H9 (cell line): ENCODE results near the gene CREG2. TPM values are rescaled to one million over a fixed set of nuclear protein-coding genes. Genes with fewer than 3 reads are reported as not detected.

Source experiments
- DNase-seq: peaks from one replicate; pipeline ENCODE4 v3.0.0-alpha.2; 2017
- H2AFZ ChIP-seq: one replicate; pipeline ENCODE4 v1.6.1; 2013; ENCODE audit warnings: mild to moderate bottlenecking, low read length, control low read depth, moderate library complexity
- H2AK5ac ChIP-seq: 2 replicates; pipeline ENCODE4 v1.6.1; 2013; ENCODE audit warnings: low read length, control low read depth, mixed read lengths; ENCODE audit not compliant: insufficient read length
- H2BK120ac ChIP-seq: one replicate; pipeline ENCODE4 v1.6.1; 2013; ENCODE audit warnings: low read depth, mild to moderate bottlenecking, low read length, control low read depth, inconsistent platforms; ENCODE audit not compliant: poor library complexity, severe bottlenecking
- H2BK12ac ChIP-seq: 2 replicates; pipeline ENCODE4 v1.6.1; 2013; ENCODE audit warnings: low read length, control low read depth, mixed read lengths, low read depth; ENCODE audit not compliant: insufficient read length
- H2BK15ac ChIP-seq: 2 replicates; pipeline ENCODE4 v1.6.1; 2013; ENCODE audit warnings: low read depth, low read length, control low read depth
- H2BK20ac ChIP-seq: one replicate; pipeline ENCODE4 v1.6.1; 2013; ENCODE audit warnings: low read depth, mild to moderate bottlenecking, low read length, control low read depth, inconsistent platforms; ENCODE audit not compliant: poor library complexity, severe bottlenecking
- H2BK5ac ChIP-seq: 2 replicates; pipeline ENCODE4 v1.6.1; 2013; ENCODE audit warnings: low read length, control low read depth, mixed read lengths; ENCODE audit not compliant: insufficient read length
- H3K14ac ChIP-seq: 2 replicates; pipeline ENCODE4 v1.6.1; 2013; ENCODE audit warnings: low read length, control low read depth; ENCODE audit not compliant: insufficient read depth
- H3K18ac ChIP-seq: 2 replicates; pipeline ENCODE4 v1.6.1; 2013; ENCODE audit warnings: low read depth, mild to moderate bottlenecking, mixed read lengths, low read length, control low read depth; ENCODE audit not compliant: insufficient read length
- H3K23ac ChIP-seq: 2 replicates; pipeline ENCODE4 v1.6.1; 2013; ENCODE audit warnings: low read length, control low read depth, mixed read lengths, low read depth; ENCODE audit not compliant: insufficient read length
- H3K23me2 ChIP-seq: 2 replicates; pipeline ENCODE4 v1.6.1; 2013; ENCODE audit warnings: low read depth, mild to moderate bottlenecking, mixed read lengths, low read length, control low read depth; ENCODE audit not compliant: insufficient read length, poor library complexity, severe bottlenecking
- H3K27ac ChIP-seq: 2 replicates; pipeline ENCODE4 v1.5.1; 2013; ENCODE audit warnings: low read length, control low read depth, mixed read lengths, low read depth; ENCODE audit not compliant: insufficient read length
- H3K27me3 ChIP-seq: 2 replicates; pipeline ENCODE4 v1.6.1; 2013; ENCODE audit warnings: low read length, control low read depth, inconsistent platforms; ENCODE audit not compliant: insufficient read depth
- H3K4ac ChIP-seq: 2 replicates; pipeline ENCODE4 v1.6.1; 2013; ENCODE audit warnings: low read depth, mild to moderate bottlenecking, control low read depth, inconsistent platforms, low read length, moderate library complexity
- H3K4me1 ChIP-seq: 2 replicates; pipeline ENCODE4 v1.6.1; 2013; ENCODE audit warnings: low read length, control low read depth, inconsistent platforms; ENCODE audit not compliant: insufficient read depth
- H3K4me2 ChIP-seq: 2 replicates; pipeline ENCODE4 v1.6.1; 2013; ENCODE audit warnings: low read length, control low read depth, mixed read lengths; ENCODE audit not compliant: insufficient read length, insufficient read depth
- H3K56ac ChIP-seq: 2 replicates; pipeline ENCODE4 v1.6.1; 2013; ENCODE audit warnings: low read depth, mild to moderate bottlenecking, mixed read lengths, low read length, control low read depth; ENCODE audit not compliant: insufficient read length
- H3K79me1 ChIP-seq: 2 replicates; pipeline ENCODE4 v1.6.1; 2013; ENCODE audit warnings: low read depth, mild to moderate bottlenecking, moderate library complexity, low read length, control low read depth, inconsistent platforms; ENCODE audit not compliant: insufficient read depth, poor library complexity, severe bottlenecking
- H3K79me2 ChIP-seq: 2 replicates; pipeline ENCODE4 v1.6.1; 2013; ENCODE audit warnings: low read length, control low read depth, inconsistent platforms; ENCODE audit not compliant: insufficient read depth
- H3K9ac ChIP-seq: 2 replicates; pipeline ENCODE4 v1.6.1; 2013; ENCODE audit warnings: low read length, control low read depth, mixed read lengths; ENCODE audit not compliant: insufficient read length; ENCODE audit errors: extremely low read depth
- H3K9me3 ChIP-seq: one replicate; pipeline ENCODE4 v1.6.1; 2013; ENCODE audit warnings: low read depth, low read length, inconsistent platforms; ENCODE audit not compliant: control insufficient read depth
- H3T11ph ChIP-seq: one replicate; pipeline ENCODE4 v1.6.1; 2013; ENCODE audit warnings: mild to moderate bottlenecking, low read length, control low read depth, inconsistent platforms
- H4K20me1 ChIP-seq: one replicate; pipeline ENCODE4 v1.6.1; 2013; ENCODE audit not compliant: control insufficient read depth, insufficient read length, insufficient read depth
- H4K5ac ChIP-seq: 2 replicates; pipeline ENCODE4 v1.6.1; 2013; ENCODE audit warnings: low read depth, mild to moderate bottlenecking, mixed read lengths, low read length, control low read depth; ENCODE audit not compliant: insufficient read length
- H4K8ac ChIP-seq: replicated peaks from 2 replicates; pipeline ENCODE4 v1.6.1; 2013; ENCODE audit warnings: low read length, control low read depth, mixed read lengths, low read depth; ENCODE audit not compliant: insufficient read length
- H4K91ac ChIP-seq: 2 replicates; pipeline ENCODE4 v1.6.1; 2013; ENCODE audit warnings: low read depth, mild to moderate bottlenecking, moderate library complexity, mixed read lengths, low read length, control low read depth; ENCODE audit not compliant: insufficient read length
- H3K27ac Mint-ChIP-seq, 3 experiments: 2 replicates in 2 of 3; 3 replicates in 1 of 3; pipeline ENCODE4 v1.8.0; 2020 to 2021; ENCODE audit warnings: mixed read lengths in 3 of 3, mild to moderate bottlenecking in 1 of 3, moderate library complexity in 1 of 3
- H3K27me3 Mint-ChIP-seq: 2 replicates; pipeline ENCODE4 v1.8.0; 2021; ENCODE audit warnings: low read depth, mild to moderate bottlenecking, moderate library complexity, mixed read lengths
- H3K36me3 Mint-ChIP-seq, 3 experiments: 2 replicates in 2 of 3; 3 replicates in 1 of 3; pipeline ENCODE4 v1.8.0; 2020 to 2021; ENCODE audit warnings: low read depth in 3 of 3, mixed read lengths in 3 of 3; ENCODE audit not compliant: insufficient read depth in 1 of 3
- H3K4me1 Mint-ChIP-seq, 2 experiments: 2 replicates each; pipeline ENCODE4 v1.8.0; 2020; ENCODE audit warnings: mixed read lengths in 2 of 2
- H3K4me3 Mint-ChIP-seq, 2 experiments: 2 replicates in 1 of 2; 3 replicates in 1 of 2; pipeline ENCODE4 v1.8.0; 2020 to 2021; ENCODE audit warnings: mild to moderate bottlenecking in 2 of 2, mixed read lengths in 2 of 2, moderate library complexity in 1 of 2
- H3K9me3 Mint-ChIP-seq, 2 experiments: 2 replicates in 1 of 2; 3 replicates in 1 of 2; pipeline ENCODE4 v1.8.0; 2020; ENCODE audit warnings: mild to moderate bottlenecking in 2 of 2, mixed read lengths in 2 of 2, moderate library complexity in 1 of 2
- CTCF ChIP-seq: fragments of 200-600 bp; sonication (generic); conservative IDR thresholded peaks from 3 replicates; pipeline ENCODE4 v1.8.0; 2021; ENCODE audit warnings: antibody characterized with exemption, mild to moderate bottlenecking
- WGBS: extraction: QIAGEN DNeasy Blood & Tissue Kit; methylation state at CpG from one replicate; pipeline ENCODE4 v1.1.7; 2013; ENCODE audit warnings: missing lambda C conversion rate, low lambda C conversion rate, mixed read lengths; ENCODE audit not compliant: insufficient read length; ENCODE audit errors: extremely low coverage; 5-methylcytosine and 5-hydroxymethylcytosine counted together
- total RNA-seq: library from RNA; stranded (reverse); gene quantifications from 2 replicates; pipeline ENCODE4 v1.2.1, GENCODE V29; 2021

Gene CREG2
- total RNA-seq, 1 experiment from 2014 or later: 0.77 TPM

GRCh38 chr2:101430156-101430555, 42.9 kb upstream of the CREG2 start:
- Histone ChIP-seq H4K5ac (no peak overlapping the region), H2AK5ac (no peak overlapping the region), H3K56ac (no peak overlapping the region), H3K4me2 (no peak overlapping the region), H3K23me2 (no peaks in the 10 kb centered on the region), H4K8ac (no peak overlapping the region), H4K91ac (no peak overlapping the region), H2BK15ac (no peak overlapping the region), H2AFZ (no peak overlapping the region), H3K27me3 (no peaks in the 10 kb centered on the region), H4K20me1 (no peaks in the 10 kb centered on the region), H3K9me3 (no peaks in the 10 kb centered on the region), H3K4ac (no peak overlapping the region), H2BK120ac (no peak overlapping the region), H3K9ac (no peak overlapping the region), H3K79me2 (no peaks in the 10 kb centered on the region), H3K14ac (no peak overlapping the region), H2BK5ac (no peak overlapping the region), H2BK20ac (no peak overlapping the region), H3K4me1 (no peaks in the 10 kb centered on the region), H2BK12ac (no peak overlapping the region), H3K23ac (no peak overlapping the region), H3T11ph (no peak overlapping the region), H3K79me1 (no peaks in the 10 kb centered on the region), H3K27ac (no peak overlapping the region), H3K18ac (no peak overlapping the region)
- Mint-ChIP-seq H3K9me3 (no peaks in the 10 kb centered on the region), H3K27me3 (0 out of 2 replicates have a peak, but pooled peaks cover 2% of the 10 kb centered on the region), H3K4me3 (no peak overlapping the region), H3K27ac (no peak overlapping the region), H3K36me3 (no peaks in the 10 kb centered on the region), H3K4me1 (peaks cover 8 to 14% of the 10 kb centered on the region in 2 experiments)
- WGBS: no CpG with 5 or more reads among the region's 2 CpGs
- no peak for TF ChIP-seq CTCF
- DNase-seq: no peak
